ENCODE data around the gene PRCC.

GRCh38 chr1:156815307-156815826 lies 48.0 kb downstream of the PRCC start:
- TF ChIP-seq EZH2phosphoT487 (IDR thresholded peaks at IDR 0.05; ENCODE audit: borderline replicate concordance) (no peak), CTCF (conservative IDR thresholded peaks at IDR 0.05; ENCODE audit: low read length) (no peak)
